GM23248 (cell line): Measurements from ENCODE around the gene STK17B. TPM values are rescaled to one million over a fixed set of nuclear protein-coding genes. Genes with fewer than 3 reads are reported as not detected.

Experiments used
- DNase-seq: peaks from one replicate; pipeline ENCODE4 v3.0.0-alpha.2; 2015
- H2AFZ ChIP-seq: fragments of 200-600 bp; sonication (generic); 2 replicates; pipeline ENCODE4 v1.6.1; 2016; ENCODE audit warnings: antibody characterized with exemption
- H3F3A ChIP-seq: fragments of 200-600 bp; sonication (generic); 2 replicates; pipeline ENCODE4 v1.6.1; 2016; ENCODE audit warnings: mild to moderate bottlenecking, antibody characterized with exemption, mixed run types; ENCODE audit not compliant: insufficient read depth
- H3K27ac ChIP-seq: fragments of 200-600 bp; sonication (generic); 2 replicates; pipeline ENCODE4 v1.5.1; 2016; ENCODE audit warnings: mild to moderate bottlenecking
- H3K27me3 ChIP-seq: fragments of 200-600 bp; sonication (generic); replicated peaks from 2 replicates; pipeline ENCODE4 v1.6.1; 2016; ENCODE audit warnings: mild to moderate bottlenecking; ENCODE audit not compliant: insufficient read depth
- H3K36me3 ChIP-seq: fragments of 200-600 bp; sonication (generic); 2 replicates; pipeline ENCODE4 v1.6.1; 2016; ENCODE audit warnings: low read depth, mild to moderate bottlenecking
- H3K4me1 ChIP-seq: fragments of 200-600 bp; sonication (generic); 2 replicates; pipeline ENCODE4 v1.6.1; 2016; ENCODE audit warnings: mild to moderate bottlenecking; ENCODE audit not compliant: insufficient read depth
- H3K4me2 ChIP-seq: fragments of 200-600 bp; sonication (generic); one replicate; pipeline ENCODE4 v1.6.1; 2016; ENCODE audit warnings: mild to moderate bottlenecking; ENCODE audit not compliant: unreplicated experiment
- H3K4me3 ChIP-seq: fragments of 200-600 bp; sonication (generic); 2 replicates; pipeline ENCODE4 v1.5.1; 2016; ENCODE audit warnings: mild to moderate bottlenecking
- H3K79me2 ChIP-seq: fragments of 200-600 bp; sonication (generic); 2 replicates; pipeline ENCODE4 v1.6.1; 2016; ENCODE audit warnings: mild to moderate bottlenecking; ENCODE audit not compliant: insufficient read depth
- H3K9ac ChIP-seq: fragments of 200-600 bp; sonication (generic); 2 replicates; pipeline ENCODE4 v1.6.1; 2016; ENCODE audit warnings: mild to moderate bottlenecking
- H3K9me2 ChIP-seq: fragments of 200-600 bp; sonication (generic); 2 replicates; pipeline ENCODE4 v1.6.1; 2016; ENCODE audit warnings: mixed run types, mild to moderate bottlenecking, moderate library complexity; ENCODE audit not compliant: insufficient read depth
- H3K9me3 ChIP-seq: fragments of 200-600 bp; sonication (generic); one replicate; pipeline ENCODE4 v1.6.1; 2017; ENCODE audit warnings: low read depth
- H4K20me1 ChIP-seq: fragments of 200-600 bp; sonication (generic); 2 replicates; pipeline ENCODE4 v1.6.0; 2016; ENCODE audit not compliant: insufficient read depth
- EZH2 ChIP-seq: fragments of 200-600 bp; sonication (generic); IDR thresholded peaks from 2 replicates; pipeline ENCODE4 v1.6.1; 2018; ENCODE audit warnings: antibody characterized with exemption, mild to moderate bottlenecking; ENCODE audit not compliant: insufficient read depth, poor library complexity, severe bottlenecking
- EZH2phosphoT487 ChIP-seq: fragments of 200-600 bp; sonication (generic); IDR thresholded peaks from 2 replicates; pipeline ENCODE4 v1.6.1; 2018; ENCODE audit warnings: antibody characterized with exemption, moderate library complexity, mild to moderate bottlenecking, low read depth; ENCODE audit not compliant: insufficient read depth
- WGBS, 2 experiments: methylation state at CpG; one replicate each; pipeline ENCODE4 v1.1.6; 2015 to 2017; ENCODE audit warnings: low lambda C conversion rate in 2 of 2, low coverage in 1 of 2; ENCODE audit errors: missing lambda C conversion rate in 2 of 2; 5-methylcytosine and 5-hydroxymethylcytosine counted together
- in situ Hi-C: fragments of 300-500 bp; cut with MboI; formaldehyde crosslinking; loops from 2 replicates; pipeline ENCODE4 v1.15.0; 2020
- polyA plus RNA-seq: library from polyadenylated mRNA; unstranded; fragments of >200 nt; fragmentation: Nextera tagmentation; extraction: Ambion mirVana; gene quantifications from 2 replicates; pipeline ENCODE4 v1.2.1, GENCODE V29; 2016
- total RNA-seq: library from RNA; depleted of rRNA; stranded (reverse); fragments of >200 nt; shearing (Covaris generic); gene quantifications from 2 replicates; pipeline ENCODE4 v1.2.3, GENCODE V29; 2014

STK17B gene
- total and polyA plus RNA-seq, 2 experiments from 2014 or later: 13.7 to 23.6 TPM

GRCh38 chr2:196119926-196120325, 51.5 kb downstream of the STK17B start:
- H3K9ac ChIP-seq: no peak overlapping the region
- peaks cover 11% of the 10 kb centered on the region; the same call in 1 of the 2 replicates for H3K4me1 ChIP-seq
- 0 out of 2 replicates have a peak, but pooled peaks cover under 1% of the 10 kb centered on the region for H3F3A ChIP-seq
- TF ChIP-seq EZH2phosphoT487 (no peak), EZH2 (no peak)
- no peaks in the 10 kb centered on the region for H4K20me1 ChIP-seq
- DNase-seq: no peak
- H3K9me3 ChIP-seq: no peaks in the 10 kb centered on the region
- no peaks in the 10 kb centered on the region for H3K36me3 ChIP-seq
- H3K4me2 ChIP-seq: no peak overlapping the region
- WGBS, 2 experiments: 66 to 71% methylated on average over 3 of the region's 3 CpGs
- H3K4me3 ChIP-seq: no peak overlapping the region
- H3K79me2 ChIP-seq: no peaks in the 10 kb centered on the region
- H3K27me3 ChIP-seq: no peaks in the 10 kb centered on the region
- H3K27ac ChIP-seq: no peak overlapping the region
- no peaks in the 10 kb centered on the region for H3K9me2 ChIP-seq
- in situ Hi-C loops: no loop called here
- H2AFZ ChIP-seq: no peak overlapping the region

- no peak overlapping the region for H3K27ac ChIP-seq
- H3K9ac ChIP-seq: no peak overlapping the region
- 97 to 98% methylated on average over 4 of the region's 4 CpGs for WGBS, 2 experiments
- no peaks in the 10 kb centered on the region for H3K27me3 ChIP-seq
- no peaks in the 10 kb centered on the region for H3K9me3 ChIP-seq
- H3K4me2 ChIP-seq: no peak overlapping the region
- no peaks in the 10 kb centered on the region for H3K79me2 ChIP-seq
- H3K36me3 ChIP-seq: no peaks in the 10 kb centered on the region
- no peaks in the 10 kb centered on the region for H4K20me1 ChIP-seq
- no peak overlapping the region for H2AFZ ChIP-seq
- in situ Hi-C loops: no loop called here
- no peak for TF ChIP-seq EZH2phosphoT487
- TF ChIP-seq EZH2: no peak
- no peak overlapping the region for H3K4me3 ChIP-seq
- peaks cover 21% of the 10 kb centered on the region for H3K4me1 ChIP-seq
- no peak for DNase-seq
- H3K9me2 ChIP-seq: no peaks in the 10 kb centered on the region
- peaks cover 26% of the 10 kb centered on the region for H3F3A ChIP-seq
Measured at GRCh38 chr2:196117214-196117705, 54.1 kb downstream of the STK17B start.

GRCh38 chr2:196113061-196113974, 58.1 kb downstream of the STK17B start:
- peak overlapping the region; percentile 74 for H3K9ac ChIP-seq
- DNase-seq: peak; percentile 75
- WGBS, 2 experiments: 2 to 3% methylated on average over 7 of the region's 7 CpGs

GRCh38 chr2:196112418-196113034, 58.9 kb downstream of the STK17B start:
- H3K9me2 ChIP-seq: no peaks in the 10 kb centered on the region
- H3K9ac ChIP-seq: peak overlapping the region; percentile 74
- WGBS, 2 experiments: 37 to 44% methylated on average over 5 of the region's 5 CpGs
- H3K27me3 ChIP-seq: no peaks in the 10 kb centered on the region
- peaks cover 32% of the 10 kb centered on the region for H3F3A ChIP-seq
- H3K4me2 ChIP-seq: peak overlapping the region; percentile 86
- H3K4me1 ChIP-seq: peaks cover 25% of the 10 kb centered on the region
- peak overlapping the region; percentile 91 for H3K27ac ChIP-seq
- peak overlapping the region; percentile 91 for H2AFZ ChIP-seq
- in situ Hi-C loops: no loop called here
- no peaks in the 10 kb centered on the region for H3K36me3 ChIP-seq
- TF ChIP-seq EZH2: no peak
- TF ChIP-seq EZH2phosphoT487: no peak
- H3K4me3 ChIP-seq: peak overlapping the region; percentile 59
- peak; percentile 90 for DNase-seq
- no peaks in the 10 kb centered on the region for H4K20me1 ChIP-seq
- no peaks in the 10 kb centered on the region for H3K79me2 ChIP-seq
- H3K9me3 ChIP-seq: no peaks in the 10 kb centered on the region

More at GRCh38 chr2:196113061-196113974, 58.1 kb downstream of the STK17B start:
- no peaks in the 10 kb centered on the region for H3K79me2 ChIP-seq
- no peaks in the 10 kb centered on the region for H3K27me3 ChIP-seq
- in situ Hi-C loops: no loop called here
- H2AFZ ChIP-seq: peak overlapping the region; percentile 91
- no peaks in the 10 kb centered on the region for H3K9me2 ChIP-seq
- peaks cover 25% of the 10 kb centered on the region for H3K4me1 ChIP-seq
- no peaks in the 10 kb centered on the region for H3K36me3 ChIP-seq
- peak overlapping the region; percentile 86 for H3K4me2 ChIP-seq
- no peaks in the 10 kb centered on the region for H3K9me3 ChIP-seq
- peaks cover 32% of the 10 kb centered on the region for H3F3A ChIP-seq
- no peaks in the 10 kb centered on the region for H4K20me1 ChIP-seq
- peak overlapping the region; percentile 59 for H3K4me3 ChIP-seq
- peak overlapping the region; percentile 91 for H3K27ac ChIP-seq
- TF ChIP-seq EZH2 (no peak), EZH2phosphoT487 (no peak)
